UCSD-AML1 (cell line): ENCODE results near the gene TLK1.
"Not testable (repeated sequence)": the region's sequence is repeated elsewhere in the genome, so short reads cannot be mapped to it uniquely, and the experiment has no call there.

Source experiments
- DNase-seq: peaks from one replicate; lab custom pipeline; 2025; ENCODE audit not compliant: unreplicated experiment; lab: John Stamatoyannopoulos, UW

Gene TLK1

GRCh38 chr2:171086352-171087290 lies 74.1 kb downstream of the TLK1 start:
- no peak for DNase-seq

GRCh38 chr2:171084128-171084527 lies 76.6 kb downstream of the TLK1 start:
- DNase-seq, result no peak

GRCh38 chr2:171083451-171083850 lies 77.2 kb downstream of the TLK1 start:
- DNase-seq, result no peak

GRCh38 chr2:171081649-171082111 lies 79.0 kb downstream of the TLK1 start:
- DNase-seq, result no peak

- no peak for DNase-seq
These were observed 80.1 kb downstream of the TLK1 start for GRCh38 chr2:171080607-171081006.

GRCh38 chr2:171076422-171076821 lies 84.3 kb downstream of the TLK1 start:
- not testable (repeated sequence) for DNase-seq

GRCh38 chr2:171072164-171072563 lies 88.5 kb downstream of the TLK1 start:
- DNase-seq, result no peak

- no peak for DNase-seq
These were observed 91.3 kb downstream of the TLK1 start for GRCh38 chr2:171069286-171069956.

- DNase-seq, result no peak
These were observed 94.6 kb downstream of the TLK1 start for GRCh38 chr2:171066110-171066509.

GRCh38 chr2:171057575-171057974 lies 103.1 kb downstream of the TLK1 start:
- no peak for DNase-seq

GRCh38 chr2:171056307-171056706 lies 104.4 kb downstream of the TLK1 start:
- no peak for DNase-seq

- no peak for DNase-seq
These were observed 111.0 kb downstream of the TLK1 start for GRCh38 chr2:171049691-171050090.

- no peak for DNase-seq
These were observed 114.6 kb downstream of the TLK1 start for GRCh38 chr2:171046048-171046560.

- no peak for DNase-seq
These were observed 116.3 kb downstream of the TLK1 start for GRCh38 chr2:171044416-171044815.

- no peak for DNase-seq
These were observed 118.3 kb downstream of the TLK1 start for GRCh38 chr2:171042253-171042969.

- DNase-seq, result no peak
These were observed 124.2 kb downstream of the TLK1 start for GRCh38 chr2:171036532-171036931.

GRCh38 chr2:171034315-171034714 lies 126.4 kb downstream of the TLK1 start:
- no peak for DNase-seq

- no peak for DNase-seq
These were observed 135.5 kb downstream of the TLK1 start for GRCh38 chr2:171025214-171025613.

GRCh38 chr2:171018522-171018921 lies 142.2 kb downstream of the TLK1 start:
- no peak for DNase-seq

- no peak for DNase-seq
These were observed 144.6 kb downstream of the TLK1 start for GRCh38 chr2:171016125-171016524.

GRCh38 chr2:171013851-171014250 lies 146.8 kb downstream of the TLK1 start:
- DNase-seq, result no peak
